DOHH2 (cell line): ENCODE data around the gene PTGES3L.

Experiments used
- H3F3A ChIP-seq: fragments of 200-600 bp; sonication (generic), shearing (Covaris generic); 2 replicates; pipeline ENCODE4 v1.6.0; 2016; ENCODE audit warnings: antibody characterized with exemption, mild to moderate bottlenecking; ENCODE audit not compliant: control insufficient read depth, insufficient read depth
- H3K27ac ChIP-seq: fragments of 200-600 bp; sonication (generic); 2 replicates; pipeline ENCODE4 v1.5.1; 2014; ENCODE audit warnings: low read depth, mild to moderate bottlenecking, low read length, moderate library complexity
- H3K27me3 ChIP-seq: fragments of 200-600 bp; sonication (generic); 2 replicates; pipeline ENCODE4 v1.6.1; 2014; ENCODE audit warnings: mild to moderate bottlenecking, low read length, mixed read lengths; ENCODE audit not compliant: control insufficient read depth
- H3K36me3 ChIP-seq: fragments of 200-600 bp; sonication (generic); 2 replicates; pipeline ENCODE4 v1.6.1; 2014; ENCODE audit warnings: mild to moderate bottlenecking, low read length, moderate library complexity, mixed read lengths; ENCODE audit not compliant: control insufficient read depth
- H3K4me1 ChIP-seq: fragments of 200-600 bp; sonication (generic); 2 replicates; pipeline ENCODE4 v1.6.1; 2014; ENCODE audit warnings: mild to moderate bottlenecking, low read length, mixed read lengths; ENCODE audit not compliant: control insufficient read depth
- H3K4me2 ChIP-seq: fragments of 200-600 bp; sonication (generic); 2 replicates; pipeline ENCODE4 v1.6.0; 2014; ENCODE audit warnings: mild to moderate bottlenecking, low read length, moderate library complexity
- H3K4me3 ChIP-seq: fragments of 200-600 bp; sonication (generic); 2 replicates; pipeline ENCODE4 v1.5.1; 2014; ENCODE audit warnings: mild to moderate bottlenecking, low read length, mixed read lengths
- H3K79me2 ChIP-seq: fragments of 200-600 bp; sonication (generic); 2 replicates; pipeline ENCODE4 v1.6.1; 2014; ENCODE audit warnings: mild to moderate bottlenecking, low read length, mixed read lengths; ENCODE audit not compliant: control insufficient read depth
- H3K9me2 ChIP-seq: fragments of 200-600 bp; sonication (generic); replicated peaks from 2 replicates; pipeline ENCODE4 v1.6.1; 2014; ENCODE audit warnings: mild to moderate bottlenecking, low read length, mixed read lengths; ENCODE audit not compliant: control insufficient read depth
- H3K9me3 ChIP-seq: fragments of 200-600 bp; sonication (generic); 2 replicates; pipeline ENCODE4 v1.6.1; 2014; ENCODE audit warnings: antibody characterized with exemption, low read length, mixed read lengths; ENCODE audit not compliant: control insufficient read depth, insufficient read depth
- H4K20me1 ChIP-seq: fragments of 200-600 bp; sonication (generic); 2 replicates; pipeline ENCODE4 v1.6.0; 2014; ENCODE audit warnings: low read depth, mild to moderate bottlenecking, antibody characterized with exemption, low read length, moderate library complexity; ENCODE audit not compliant: control insufficient read depth, insufficient read depth
- CTCF ChIP-seq: fragments of 200-600 bp; sonication (generic); IDR thresholded peaks from one replicate; pipeline ENCODE4 v1.5.1; 2014; ENCODE audit warnings: antibody characterized with exemption, mild to moderate bottlenecking, low read depth, low read length; ENCODE audit not compliant: poor library complexity, severe bottlenecking
- EZH2phosphoT487 ChIP-seq: fragments of 200-600 bp; sonication (generic); IDR thresholded peaks from 2 replicates; pipeline ENCODE4 v1.6.1; 2017; ENCODE audit warnings: borderline replicate concordance, mild to moderate bottlenecking, antibody characterized with exemption, low read length, moderate library complexity, mixed read lengths

Gene PTGES3L

GRCh38 chr17:42918902-42919521 lies 60.9 kb downstream of the PTGES3L start:
- Histone ChIP-seq H3K36me3 (no peaks in the 10 kb centered on the region), H4K20me1 (no peaks in the 10 kb centered on the region), H3K79me2 (no peaks in the 10 kb centered on the region), H3F3A (no peaks in the 10 kb centered on the region), H3K27ac (no peak overlapping the region), H3K9me2 (no peaks in the 10 kb centered on the region), H3K27me3 (peaks cover 20% of the 10 kb centered on the region), H3K4me1 (no peaks in the 10 kb centered on the region), H3K9me3 (no peaks in the 10 kb centered on the region), H3K4me2 (no peak overlapping the region), H3K4me3 (no peak overlapping the region)
- no peak for TF ChIP-seq CTCF
- TF ChIP-seq EZH2phosphoT487: no peak
